Keratinocyte (primary cell): Measurements from ENCODE around the gene ERBB4.

Experiments used
- CTCF ChIP-seq, 3 experiments: IDR thresholded peaks in 1 of 3; conservative IDR thresholded peaks in 1 of 3; optimal IDR thresholded peaks in 1 of 3; 2 replicates in 2 of 3; 3 replicates in 1 of 3; pipeline versions ENCODE3 to v1.5.1; 2011; ENCODE audit warnings: low read length in 3 of 3, mild to moderate bottlenecking in 3 of 3, moderate library complexity in 2 of 3, control low read depth in 1 of 3, inconsistent platforms in 1 of 3; ENCODE audit not compliant: insufficient read depth in 2 of 3; ENCODE audit errors: extremely low read depth in 1 of 3
- EZH2 ChIP-seq: IDR thresholded peaks from one replicate; pipeline ENCODE4 v1.6.1; 2012; ENCODE audit warnings: inconsistent platforms, mild to moderate bottlenecking, low read length, moderate library complexity

DNA sequence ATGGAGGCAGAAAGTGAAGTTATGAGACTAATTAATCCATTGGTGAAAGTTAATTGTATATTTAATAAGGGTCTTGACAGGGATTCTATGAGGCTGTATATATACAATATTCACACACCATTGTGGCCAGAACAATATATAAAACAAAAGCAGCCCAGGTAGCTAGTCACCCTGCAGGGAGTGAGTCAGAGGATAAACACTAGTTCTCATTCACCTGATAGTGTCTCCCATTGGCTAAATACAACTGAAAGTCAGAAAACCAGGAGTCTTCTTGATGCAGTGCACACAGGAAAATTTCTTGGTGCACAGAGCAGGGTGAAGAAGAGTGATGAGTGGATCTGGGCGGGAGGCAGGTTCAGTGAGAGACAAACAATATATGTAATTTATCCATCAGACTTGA, 465.2 kb downstream of the ERBB4 start:
- TF ChIP-seq EZH2 = no peak
- TF ChIP-seq CTCF (optimal IDR thresholded peaks at IDR 0.05 in 1 of 3, IDR thresholded peaks at IDR 0.05 in 1 of 3, conservative IDR thresholded peaks at IDR 0.05 in 1 of 3; ENCODE audit: extremely low read depth in 1 of 3, insufficient read depth in 2 of 3, low read length in 3 of 3) = no peak
